ENCODE measurements around the gene ALS2. TPM values are rescaled to one million over a fixed set of nuclear protein-coding genes. Genes with fewer than 3 reads are reported as not detected.
"Not testable (repeated sequence)": the region's sequence is repeated elsewhere in the genome, so short reads cannot be mapped to it uniquely, and the experiment has no call there.

Gene ALS2
- total RNA-seq, 2 experiments from 2014 or later: 8.3 to 11.3 TPM

DNA sequence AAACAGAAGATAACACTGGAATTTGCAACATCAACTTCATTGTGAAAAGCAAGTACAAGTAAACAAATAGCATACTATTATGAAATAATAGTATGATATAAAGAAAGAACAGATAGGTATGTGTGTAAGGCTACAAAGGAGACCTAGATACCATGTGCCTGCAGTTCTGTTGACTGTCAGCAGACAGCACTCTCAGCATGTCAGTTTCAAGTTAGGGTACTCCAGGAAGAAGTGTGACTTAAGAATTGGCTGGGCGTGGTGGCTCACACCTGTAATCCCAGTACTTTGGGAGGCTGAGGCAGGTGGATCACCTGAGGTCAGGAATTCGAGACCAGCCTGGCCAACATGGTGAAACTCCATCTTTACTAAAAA, 18.2 kb upstream of the ALS2 start:
- not testable (repeated sequence) for H3K4me2 ChIP-seq (ENCODE audit: low read length)

DNA sequence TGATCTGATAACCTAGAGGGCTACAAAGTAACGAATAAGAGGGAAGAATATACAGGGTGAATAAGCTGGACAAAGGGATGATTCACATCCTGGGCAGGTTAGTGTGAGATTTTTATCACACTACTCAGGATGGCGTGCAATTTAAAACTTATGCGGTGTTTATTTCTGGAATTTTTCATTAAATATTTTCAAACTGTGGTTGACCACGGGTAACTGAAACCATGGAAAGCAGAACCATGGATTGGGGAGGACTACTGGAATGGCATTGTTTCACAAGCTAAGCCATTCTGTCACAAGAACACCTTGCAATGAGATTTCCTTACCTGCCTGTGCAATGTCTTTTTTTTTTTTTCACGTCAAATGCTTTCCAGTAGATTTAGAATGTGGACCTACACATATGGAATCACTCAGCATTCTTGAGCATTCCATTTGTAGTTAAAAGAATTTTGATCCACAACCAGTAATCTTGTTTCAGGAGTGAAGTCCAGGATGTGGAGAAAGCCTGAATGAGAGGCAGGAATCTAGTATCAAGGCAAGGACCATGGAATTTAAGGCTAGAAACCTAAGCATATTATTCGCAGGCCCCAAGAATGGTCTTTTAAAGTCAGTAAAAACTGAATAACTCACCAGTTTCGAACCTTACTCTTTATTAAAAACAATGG, 17.6 kb upstream of the ALS2 start:
- Histone ChIP-seq H3K27ac (ENCODE audit: low read depth, low read length, poor library complexity, severe bottlenecking) (no peak overlapping the region), H3K9me3 (ENCODE audit: low read length) (no peaks in the 10 kb centered on the region), H3K4me3 (ENCODE audit: low read depth, low read length, poor library complexity, severe bottlenecking) (no peak overlapping the region), H3K4me1 (ENCODE audit: insufficient read depth, low read length, poor library complexity, severe bottlenecking) (peaks cover 7% of the 10 kb centered on the region), H2AFZ (ENCODE audit: low read length) (no peak overlapping the region), H4K20me1 (ENCODE audit: insufficient read depth, low read length) (no peaks in the 10 kb centered on the region), H3K79me2 (ENCODE audit: insufficient read depth, low read depth, low read length) (no peaks in the 10 kb centered on the region), H3K4me2 (ENCODE audit: low read length) (no peak overlapping the region), H3K36me3 (ENCODE audit: insufficient read depth, low read length) (no peaks in the 10 kb centered on the region), H3K9me2 (ENCODE audit: insufficient read depth, low read length) (no peaks in the 10 kb centered on the region)
- DNase-seq (ENCODE audit: low spot score): no peak
- POLR2A ChIA-PET: no interaction called here
- no peak for TF ChIP-seq EZH2phosphoT487 (IDR thresholded peaks at IDR 0.05; ENCODE audit: borderline replicate concordance, low read depth, low read length)
- TF ChIP-seq, protein P1, sequence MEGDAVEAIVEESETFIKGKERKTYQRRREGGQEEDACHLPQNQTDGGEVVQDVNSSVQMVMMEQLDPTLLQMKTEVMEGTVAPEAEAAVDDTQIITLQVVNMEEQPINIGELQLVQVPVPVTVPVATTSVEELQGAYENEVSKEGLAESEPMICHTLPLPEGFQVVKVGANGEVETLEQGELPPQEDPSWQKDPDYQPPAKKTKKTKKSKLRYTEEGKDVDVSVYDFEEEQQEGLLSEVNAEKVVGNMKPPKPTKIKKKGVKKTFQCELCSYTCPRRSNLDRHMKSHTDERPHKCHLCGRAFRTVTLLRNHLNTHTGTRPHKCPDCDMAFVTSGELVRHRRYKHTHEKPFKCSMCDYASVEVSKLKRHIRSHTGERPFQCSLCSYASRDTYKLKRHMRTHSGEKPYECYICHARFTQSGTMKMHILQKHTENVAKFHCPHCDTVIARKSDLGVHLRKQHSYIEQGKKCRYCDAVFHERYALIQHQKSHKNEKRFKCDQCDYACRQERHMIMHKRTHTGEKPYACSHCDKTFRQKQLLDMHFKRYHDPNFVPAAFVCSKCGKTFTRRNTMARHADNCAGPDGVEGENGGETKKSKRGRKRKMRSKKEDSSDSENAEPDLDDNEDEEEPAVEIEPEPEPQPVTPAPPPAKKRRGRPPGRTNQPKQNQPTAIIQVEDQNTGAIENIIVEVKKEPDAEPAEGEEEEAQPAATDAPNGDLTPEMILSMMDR (conservative IDR thresholded peaks at IDR 0.05; ENCODE audit: low read length): no peak
- intact Hi-C loops (cut with micrococcal nuclease; ENCODE audit: unreplicated experiment): no loop called here
- no TSS peak for BruUV-seq (replicated peaks)
- CTCF ChIA-PET (ENCODE audit: unreplicated experiment): no interaction called here

More for the DNA sequence above, 18.2 kb upstream of the ALS2 start:
- H3K27ac ChIP-seq (ENCODE audit: low read depth, low read length, poor library complexity, severe bottlenecking); H3K4me3 ChIP-seq (ENCODE audit: low read depth, low read length, poor library complexity, severe bottlenecking); H3K9me3 ChIP-seq (ENCODE audit: low read length); H3K9me2 ChIP-seq (ENCODE audit: insufficient read depth, low read length); intact Hi-C loops (cut with micrococcal nuclease; ENCODE audit: unreplicated experiment); BruUV-seq (replicated peaks); H3K36me3 ChIP-seq (ENCODE audit: insufficient read depth, low read length); H2AFZ ChIP-seq (ENCODE audit: low read length); POLR2A ChIA-PET; H3K79me2 ChIP-seq (ENCODE audit: insufficient read depth, low read depth, low read length); CTCF ChIA-PET (ENCODE audit: unreplicated experiment); DNase-seq (ENCODE audit: low spot score); H3K4me1 ChIP-seq (ENCODE audit: insufficient read depth, low read length, poor library complexity, severe bottlenecking); H4K20me1 ChIP-seq (ENCODE audit: insufficient read depth, low read length): not testable (repeated sequence)
- TF ChIP-seq, protein P1 (conservative IDR thresholded peaks at IDR 0.05; ENCODE audit: low read length): peak; percentile 36; the same call in 1 of the 2 replicates

DNA sequence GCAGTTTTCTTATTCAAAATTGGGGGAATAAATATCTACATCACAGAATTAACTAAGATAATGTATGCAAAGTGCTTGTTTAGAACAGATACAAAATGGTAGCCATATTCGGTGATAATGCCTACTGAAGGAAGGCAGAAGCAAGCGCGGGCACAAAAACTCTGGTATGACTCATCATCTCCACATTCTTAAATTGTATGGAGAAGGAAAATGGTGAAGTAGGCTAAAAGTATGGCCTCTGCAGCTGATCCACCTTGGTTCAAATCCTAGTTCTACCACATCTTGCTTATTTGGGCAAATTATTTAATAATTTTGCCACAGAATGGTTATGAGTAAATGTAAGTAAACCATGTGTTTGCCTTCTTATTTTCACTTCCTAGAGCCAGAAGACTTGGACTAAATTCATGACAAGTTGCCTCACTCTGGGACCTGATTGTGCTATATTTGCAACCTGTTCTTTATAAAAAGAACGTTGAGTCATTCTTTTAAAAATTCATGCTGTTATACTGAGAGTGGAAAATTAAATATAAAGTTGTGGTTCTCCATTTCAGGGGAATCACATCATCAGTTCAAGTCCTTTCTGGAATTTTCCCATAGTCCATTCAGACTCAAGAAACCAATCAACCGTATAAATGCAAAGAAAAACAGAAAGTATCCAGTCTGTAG, 16.6 kb upstream of the ALS2 start:
- Histone ChIP-seq H3K4me3 (ENCODE audit: low read depth, low read length, poor library complexity, severe bottlenecking) (no peak overlapping the region), H2AFZ (ENCODE audit: low read length) (no peak overlapping the region), H3K79me2 (ENCODE audit: insufficient read depth, low read depth, low read length) (no peaks in the 10 kb centered on the region), H3K4me2 (ENCODE audit: low read length) (no peak overlapping the region), H3K27ac (ENCODE audit: low read depth, low read length, poor library complexity, severe bottlenecking) (no peak overlapping the region), H3K9me3 (ENCODE audit: low read length) (no peaks in the 10 kb centered on the region), H3K36me3 (ENCODE audit: insufficient read depth, low read length) (no peaks in the 10 kb centered on the region), H3K9me2 (ENCODE audit: insufficient read depth, low read length) (no peaks in the 10 kb centered on the region), H4K20me1 (ENCODE audit: insufficient read depth, low read length) (no peaks in the 10 kb centered on the region), H3K4me1 (ENCODE audit: insufficient read depth, low read length, poor library complexity, severe bottlenecking) (peaks cover 7% of the 10 kb centered on the region)
- TF ChIP-seq EZH2phosphoT487 (IDR thresholded peaks at IDR 0.05; ENCODE audit: borderline replicate concordance, low read depth, low read length): no peak
- TF ChIP-seq, protein P1 (conservative IDR thresholded peaks at IDR 0.05; ENCODE audit: low read length): no peak
- ChIA-PET POLR2A (no interaction called here), CTCF (ENCODE audit: unreplicated experiment) (no interaction called here)
- DNase-seq (ENCODE audit: low spot score): no peak
- no TSS peak for BruUV-seq (replicated peaks)
- intact Hi-C loops (cut with micrococcal nuclease; ENCODE audit: unreplicated experiment): no loop called here
